ENCODE measurements around the gene COL20A1. TPM values are rescaled to one million over a fixed set of nuclear protein-coding genes. Genes with fewer than 3 reads are reported as not detected.
A peak's percentile ranks its signal among the peaks of the same experiment; 100 is the strongest.
"Not testable (repeated sequence)": the region's sequence is repeated elsewhere in the genome, so short reads cannot be mapped to it uniquely, and the experiment has no call there.

COL20A1 gene
- polyA plus RNA-seq, 4 donors: 0.09 to 1.7 TPM; not detected in 2

DNA sequence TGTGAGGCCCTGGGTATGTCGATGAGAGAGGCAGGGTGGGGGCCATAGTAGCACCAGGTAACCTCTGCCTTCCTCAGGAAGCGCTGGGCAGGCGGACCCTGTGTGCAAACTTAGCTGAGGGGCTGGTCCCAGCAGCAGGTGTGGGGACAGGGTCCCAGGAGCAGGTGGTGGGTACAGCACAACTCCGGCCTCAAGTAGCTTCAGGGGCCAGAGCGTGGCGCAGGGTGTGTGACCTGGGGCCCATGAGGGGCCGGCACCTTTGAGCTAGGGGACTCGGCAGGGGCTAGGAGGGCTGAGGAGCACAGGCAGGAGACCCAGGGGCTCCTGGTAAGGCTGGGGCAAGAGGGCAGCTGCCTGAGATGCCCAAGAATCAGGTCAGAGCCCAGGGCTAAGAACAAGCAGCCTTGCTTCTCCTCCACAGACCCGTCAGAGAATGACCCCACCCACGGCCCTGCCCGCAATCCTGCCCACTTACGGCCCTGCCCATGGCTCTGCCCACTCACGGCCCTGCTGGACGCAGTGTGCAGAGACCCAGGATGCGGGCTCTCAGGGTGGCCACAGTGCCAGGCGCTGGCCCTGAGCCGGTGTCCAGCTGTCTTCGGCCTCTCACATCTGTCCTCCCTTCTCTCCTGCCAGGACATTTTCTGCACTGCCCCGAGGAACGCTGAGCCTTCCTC is 37.2 kb downstream of the COL20A1 start:
- H3K27ac ChIP-seq (ENCODE audit: low read depth in 1 of 3, low read length in 2 of 3): no peak overlapping the region
- H3K4me1 ChIP-seq (ENCODE audit: control insufficient read depth in 3 of 3, insufficient read depth in 2 of 3, low read depth in 1 of 3, low read length in 2 of 3): peaks cover 0 to 7% (median 0%) of the 10 kb centered on the region in 3 donors
- no peaks in the 10 kb centered on the region for H3K36me3 ChIP-seq (ENCODE audit: control insufficient read depth in 3 of 3, insufficient read depth in 2 of 3, low read depth in 1 of 3, low read length in 3 of 3)
- H3K9me3 ChIP-seq (ENCODE audit: control insufficient read depth in 2 of 2, insufficient read depth in 1 of 2, low read depth in 1 of 2, low read length in 1 of 2): peaks cover 0 to 8% of the 10 kb centered on the region in 2 donors
- FAIRE-seq (no peak), DNase-seq (no peak)
- 67 to 82% (median 74%) methylated on average over 20 of the region's 20 CpGs for WGBS, 3 donors
- H3K4me3 ChIP-seq (ENCODE audit: low read depth in 1 of 3, low read length in 3 of 3): no peak overlapping the region
- H3K27me3 ChIP-seq (ENCODE audit: control insufficient read depth in 3 of 3, insufficient read depth in 3 of 3, low read length in 3 of 3): peaks cover 0 to 4% (median 0%) of the 10 kb centered on the region in 3 donors

- no peak overlapping the region for H3K27ac ChIP-seq (ENCODE audit: low read depth in 1 of 3, low read length in 2 of 3)
- H3K27me3 ChIP-seq (ENCODE audit: control insufficient read depth in 3 of 3, insufficient read depth in 3 of 3, low read length in 3 of 3): peaks cover 0 to 4% (median 0%) of the 10 kb centered on the region in 3 donors
Observed at GRCh38 chr20:63330940-63331339, 38.0 kb downstream of the COL20A1 start.

DNA sequence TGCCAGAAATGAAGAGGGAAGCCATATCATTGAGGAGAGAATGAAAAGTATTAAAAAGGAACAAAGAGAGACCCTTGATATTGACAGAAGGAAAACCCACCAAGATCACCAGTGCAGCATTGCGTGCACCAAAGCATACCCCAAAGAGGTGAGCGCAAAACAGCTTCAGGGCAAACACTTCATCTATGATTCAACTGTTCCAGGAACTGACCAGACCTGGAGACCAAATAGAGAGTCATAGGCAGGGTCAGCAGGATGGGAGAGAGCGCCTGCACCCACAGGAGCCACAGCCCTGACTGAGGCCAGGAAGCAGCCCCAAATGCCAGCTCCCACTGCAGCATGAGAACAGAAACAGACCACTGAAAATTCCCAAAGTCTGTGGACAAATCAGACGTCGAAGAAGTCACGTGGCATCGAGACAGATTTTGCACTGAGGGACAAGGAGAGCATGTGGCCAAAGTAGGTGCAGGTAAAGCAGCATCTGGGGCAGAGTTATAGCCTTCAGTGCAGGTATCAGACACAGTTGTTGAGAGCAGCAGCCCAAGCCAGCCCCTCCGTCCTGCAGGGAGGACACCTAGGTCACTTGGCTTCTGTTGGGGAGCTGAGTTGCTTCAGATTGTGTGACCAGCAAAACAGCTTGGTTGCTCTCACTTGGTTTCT is 38.9 kb downstream of the COL20A1 start:
- no peaks in the 10 kb centered on the region for H3K36me3 ChIP-seq (ENCODE audit: control insufficient read depth in 3 of 3, insufficient read depth in 2 of 3, low read depth in 1 of 3, low read length in 3 of 3)
- no peak overlapping the region for H3K4me3 ChIP-seq (ENCODE audit: low read depth in 1 of 3, low read length in 3 of 3)
- DNase-seq (no peak), FAIRE-seq (no peak)
- H3K27ac ChIP-seq (ENCODE audit: low read depth in 1 of 3, low read length in 2 of 3): no peak overlapping the region
- H3K4me1 ChIP-seq (ENCODE audit: control insufficient read depth in 3 of 3, insufficient read depth in 2 of 3, low read depth in 1 of 3, low read length in 2 of 3): peaks cover 0 to 7% (median 0%) of the 10 kb centered on the region in 3 donors
- 88 to 95% (median 92%) methylated on average over 8 of the region's 8 CpGs for WGBS, 3 donors
- peaks cover 0 to 4% (median 0%) of the 10 kb centered on the region in 3 donors for H3K27me3 ChIP-seq (ENCODE audit: control insufficient read depth in 3 of 3, insufficient read depth in 3 of 3, low read length in 3 of 3)
- H3K9me3 ChIP-seq (ENCODE audit: control insufficient read depth in 2 of 2, insufficient read depth in 1 of 2, low read depth in 1 of 2, low read length in 1 of 2): peaks cover 0 to 8% of the 10 kb centered on the region in 2 donors

More at GRCh38 chr20:63330940-63331339, 38.0 kb downstream of the COL20A1 start:
- H3K4me1 ChIP-seq (ENCODE audit: control insufficient read depth in 3 of 3, insufficient read depth in 2 of 3, low read depth in 1 of 3, low read length in 2 of 3): peaks cover 0 to 7% (median 0%) of the 10 kb centered on the region in 3 donors
- no peak overlapping the region for H3K4me3 ChIP-seq (ENCODE audit: low read depth in 1 of 3, low read length in 3 of 3)
- WGBS, 3 donors: 16 to 56% (median 42%) methylated on average over 11 to 13 of the region's 13 CpGs
- H3K9me3 ChIP-seq (ENCODE audit: control insufficient read depth in 2 of 2, insufficient read depth in 1 of 2, low read depth in 1 of 2, low read length in 1 of 2): peaks cover 0 to 8% of the 10 kb centered on the region in 2 donors
- FAIRE-seq (no peak), DNase-seq (peak in 1 of 2 donors; percentile 69)
- no peaks in the 10 kb centered on the region for H3K36me3 ChIP-seq (ENCODE audit: control insufficient read depth in 3 of 3, insufficient read depth in 2 of 3, low read depth in 1 of 3, low read length in 3 of 3)

GRCh38 chr20:63332488-63333240 is 39.7 kb downstream of the COL20A1 start:
- DNase-seq (no peak), FAIRE-seq (no peak)
- Histone ChIP-seq H3K27me3 (ENCODE audit: control insufficient read depth in 3 of 3, insufficient read depth in 3 of 3, low read length in 3 of 3) (peaks cover 0 to 4% (median 1%) of the 10 kb centered on the region in 3 donors), H3K4me3 (ENCODE audit: low read depth in 1 of 3, low read length in 3 of 3) (no peak overlapping the region), H3K9me3 (ENCODE audit: control insufficient read depth in 2 of 2, insufficient read depth in 1 of 2, low read depth in 1 of 2, low read length in 1 of 2) (peaks cover 0 to 8% of the 10 kb centered on the region in 2 donors), H3K4me1 (ENCODE audit: control insufficient read depth in 3 of 3, insufficient read depth in 2 of 3, low read depth in 1 of 3, low read length in 2 of 3) (peaks cover 0 to 7% (median 0%) of the 10 kb centered on the region in 3 donors), H3K27ac (ENCODE audit: low read depth in 1 of 3, low read length in 2 of 3) (no peak overlapping the region), H3K36me3 (ENCODE audit: control insufficient read depth in 3 of 3, insufficient read depth in 2 of 3, low read depth in 1 of 3, low read length in 3 of 3) (no peaks in the 10 kb centered on the region)
- WGBS, 3 donors: 82 to 87% (median 86%) methylated on average over 21 to 22 of the region's 22 CpGs

DNA sequence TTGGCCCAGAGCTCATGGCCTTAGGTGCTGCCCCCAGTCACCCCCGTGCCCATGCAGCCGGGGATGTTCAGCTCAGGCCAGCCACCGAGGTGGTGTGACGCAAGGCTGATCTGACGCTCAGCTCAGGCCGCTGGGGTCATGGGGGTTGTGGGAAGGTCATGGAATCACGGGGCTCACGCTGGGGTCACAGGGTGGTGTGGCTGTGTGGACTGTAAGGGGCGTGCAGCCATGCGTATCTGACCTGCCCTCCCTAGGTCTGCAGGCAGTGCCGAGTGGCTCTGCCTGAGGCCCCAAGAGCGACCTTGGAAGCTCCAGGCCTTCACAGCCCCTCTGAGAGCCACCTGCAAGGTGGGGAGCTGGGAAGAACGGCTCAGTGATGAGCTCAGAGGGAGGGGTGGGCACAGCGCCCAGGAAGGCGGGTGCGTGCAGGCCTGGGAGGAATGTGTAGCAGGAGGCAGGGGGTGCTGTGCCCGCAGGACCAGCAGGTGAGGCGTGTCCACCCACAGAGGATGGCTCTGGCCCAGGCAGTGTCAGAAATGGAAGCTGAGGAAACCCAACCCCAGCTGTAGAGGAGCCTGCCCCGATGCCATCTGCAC is 40.4 kb downstream of the COL20A1 start:
- Histone ChIP-seq H3K36me3 (ENCODE audit: control insufficient read depth in 3 of 3, insufficient read depth in 2 of 3, low read depth in 1 of 3, low read length in 3 of 3) (no peaks in the 10 kb centered on the region), H3K9me3 (ENCODE audit: control insufficient read depth in 2 of 2, insufficient read depth in 1 of 2, low read depth in 1 of 2, low read length in 1 of 2) (peaks cover 0 to 8% of the 10 kb centered on the region in 2 donors), H3K27ac (ENCODE audit: low read depth in 1 of 3, low read length in 2 of 3) (no peak overlapping the region), H3K27me3 (ENCODE audit: control insufficient read depth in 3 of 3, insufficient read depth in 3 of 3, low read length in 3 of 3) (peaks cover 0 to 5% (median 4%) of the 10 kb centered on the region in 3 donors), H3K4me3 (ENCODE audit: low read depth in 1 of 3, low read length in 3 of 3) (no peak overlapping the region), H3K4me1 (ENCODE audit: control insufficient read depth in 3 of 3, insufficient read depth in 2 of 3, low read depth in 1 of 3, low read length in 2 of 3) (peaks cover 0 to 7% (median 0%) of the 10 kb centered on the region in 3 donors)
- FAIRE-seq (no peak), DNase-seq (no peak)
- 71 to 82% (median 74%) methylated on average over 19 of the region's 19 CpGs for WGBS, 3 donors

- H3K9me3 ChIP-seq (ENCODE audit: control insufficient read depth in 2 of 2, insufficient read depth in 1 of 2, low read depth in 1 of 2, low read length in 1 of 2): peaks cover 0 to 8% of the 10 kb centered on the region in 2 donors
- no peak overlapping the region for H3K27ac ChIP-seq (ENCODE audit: low read depth in 1 of 3, low read length in 2 of 3)
- H3K36me3 ChIP-seq (ENCODE audit: control insufficient read depth in 3 of 3, insufficient read depth in 2 of 3, low read depth in 1 of 3, low read length in 3 of 3): no peaks in the 10 kb centered on the region
- FAIRE-seq (no peak), DNase-seq (no peak)
- WGBS, 3 donors: 75 to 94% (median 76%) methylated on average over 8 of the region's 8 CpGs
- peaks cover 0 to 5% (median 4%) of the 10 kb centered on the region in 3 donors for H3K27me3 ChIP-seq (ENCODE audit: control insufficient read depth in 3 of 3, insufficient read depth in 3 of 3, low read length in 3 of 3)
- H3K4me3 ChIP-seq (ENCODE audit: low read depth in 1 of 3, low read length in 3 of 3): no peak overlapping the region
- peaks cover 0 to 7% (median 0%) of the 10 kb centered on the region in 3 donors for H3K4me1 ChIP-seq (ENCODE audit: control insufficient read depth in 3 of 3, insufficient read depth in 2 of 3, low read depth in 1 of 3, low read length in 2 of 3)
Observed at GRCh38 chr20:63334356-63334755, 41.4 kb downstream of the COL20A1 start.

- not testable (repeated sequence) for H3K4me1 ChIP-seq (ENCODE audit: control insufficient read depth in 3 of 3, insufficient read depth in 2 of 3, low read depth in 1 of 3, low read length in 2 of 3); FAIRE-seq; DNase-seq; H3K4me3 ChIP-seq (ENCODE audit: low read depth in 1 of 3, low read length in 3 of 3); H3K9me3 ChIP-seq (ENCODE audit: control insufficient read depth in 2 of 2, insufficient read depth in 1 of 2, low read depth in 1 of 2, low read length in 1 of 2); H3K36me3 ChIP-seq (ENCODE audit: control insufficient read depth in 3 of 3, insufficient read depth in 2 of 3, low read depth in 1 of 3, low read length in 3 of 3); H3K27ac ChIP-seq (ENCODE audit: low read depth in 1 of 3, low read length in 2 of 3); H3K27me3 ChIP-seq (ENCODE audit: control insufficient read depth in 3 of 3, insufficient read depth in 3 of 3, low read length in 3 of 3)
- WGBS, 3 donors: 91 to 96% (median 95%) methylated on average over 9 of the region's 9 CpGs
Observed at GRCh38 chr20:63335060-63335459, 42.1 kb downstream of the COL20A1 start.

DNA sequence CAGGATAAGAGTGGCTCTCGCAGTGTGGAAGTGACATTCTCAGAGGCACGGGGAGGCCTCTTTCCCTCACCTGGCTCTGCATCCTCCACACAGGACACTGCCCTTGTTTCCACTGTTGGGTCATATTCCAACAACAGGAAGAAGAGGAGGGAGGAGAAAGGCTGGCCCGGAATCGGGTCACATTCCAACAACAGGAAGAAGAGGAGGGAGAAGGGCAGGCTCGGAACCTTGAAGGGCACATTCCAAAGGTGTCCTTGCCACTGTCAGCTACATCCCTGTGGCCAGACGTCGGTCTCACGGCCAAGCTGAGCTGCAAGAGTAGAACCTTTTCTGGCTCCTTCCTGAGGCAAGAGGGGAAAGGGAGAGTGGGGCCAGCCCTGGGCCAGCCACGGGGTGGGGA is 42.7 kb downstream of the COL20A1 start:
- WGBS, 3 donors: 53 to 71% (median 69%) methylated on average over 9 of the region's 9 CpGs
- FAIRE-seq (no peak), DNase-seq (no peak)
- Histone ChIP-seq H3K4me1 (ENCODE audit: control insufficient read depth in 3 of 3, insufficient read depth in 2 of 3, low read depth in 1 of 3, low read length in 2 of 3) (peaks cover 0 to 3% (median 0%) of the 10 kb centered on the region in 3 donors), H3K4me3 (ENCODE audit: low read depth in 1 of 3, low read length in 3 of 3) (no peak overlapping the region), H3K27ac (ENCODE audit: low read depth in 1 of 3, low read length in 2 of 3) (no peak overlapping the region), H3K9me3 (ENCODE audit: control insufficient read depth in 2 of 2, insufficient read depth in 1 of 2, low read depth in 1 of 2, low read length in 1 of 2) (peaks cover 0 to 8% of the 10 kb centered on the region in 2 donors), H3K36me3 (ENCODE audit: control insufficient read depth in 3 of 3, insufficient read depth in 2 of 3, low read depth in 1 of 3, low read length in 3 of 3) (no peaks in the 10 kb centered on the region), H3K27me3 (ENCODE audit: control insufficient read depth in 3 of 3, insufficient read depth in 3 of 3, low read length in 3 of 3) (peaks cover 0 to 5% (median 4%) of the 10 kb centered on the region in 3 donors)
